GM12878 (cell line): ENCODE results near the gene FAM53B. TPM values are rescaled to one million over a fixed set of nuclear protein-coding genes. Genes with fewer than 3 reads are reported as not detected.

ENCODE experiments used
- ATAC-seq: fragments of 200-7000 bp; cut with Tn5 transposase; 3 replicates; pipeline ENCODE4 v1.9.1; 2020; ENCODE audit warnings: mild to moderate bottlenecking, moderate library complexity
- BruUV-seq: library from RNA; stranded (reverse); fragments of 400-500 nt; replicated peaks from 2 replicates; lab custom pipeline; 2021; lab: Mats Ljungman, UMichigan
- CTCF ChIA-PET: fragments of 300-600 bp; sonication (Branson Sonifier 250); formaldehyde crosslinking; extraction: SDS; loops from one replicate; lab custom pipeline; 2021; ENCODE audit warnings: inconsistent platforms; lab: Yijun Ruan, JAX
- POLR2A ChIA-PET: fragments of 350-600 bp; formaldehyde crosslinking; extraction: SDS; loops from one replicate; lab custom pipeline; 2021; ENCODE audit warnings: inconsistent platforms; lab: Charles Lee
- RAD21 ChIA-PET: fragments of 300-600 bp; sonication (Branson Sonifier 250); formaldehyde crosslinking; loops from one replicate; lab custom pipeline; 2023; ENCODE audit warnings: antibody characterized with exemption; ENCODE audit not compliant: unreplicated experiment; lab: Charles Lee
- SMC1A ChIA-PET: fragments of 300-600 bp; sonication (Branson Sonifier 250); formaldehyde crosslinking; loops from one replicate; lab custom pipeline; 2023; ENCODE audit not compliant: unreplicated experiment, uncharacterized antibody; lab: Charles Lee
- DNase-seq: peaks from one replicate; pipeline ENCODE4 v3.0.0-alpha.2; 2011; ENCODE audit warnings: low read depth, low spot score
- FAIRE-seq: peaks from 3 replicates; lab custom pipeline; 2011; peaks lifted over from hg19 to GRCh38; lab: Jason Lieb, UNC
- H2AFZ ChIP-seq: 2 replicates; pipeline ENCODE4 v1.6.0; 2011; ENCODE audit warnings: low read depth, low read length, control low read depth; ENCODE audit not compliant: control insufficient read depth
- H3K27ac ChIP-seq: 2 replicates; pipeline ENCODE4 v1.5.1; 2011; ENCODE audit warnings: control low read depth; ENCODE audit not compliant: control insufficient read depth, insufficient read depth
- H3K27me3 ChIP-seq, 2 experiments: replicated peaks in 1 of 2; 2 replicates each; pipeline versions ENCODE4 v1.6.0 to v1.6.1; 2011; ENCODE audit warnings: low read length in 1 of 2; ENCODE audit not compliant: control insufficient read depth in 2 of 2, insufficient read depth in 2 of 2
- H3K36me3 ChIP-seq, 2 experiments: 2 replicates each; pipeline ENCODE4 v1.5.1; 2011; ENCODE audit warnings: low read length in 1 of 2; ENCODE audit not compliant: control insufficient read depth in 2 of 2, insufficient read depth in 2 of 2
- H3K4me1 ChIP-seq: 2 replicates; pipeline ENCODE4 v1.6.1; 2011; ENCODE audit warnings: mild to moderate bottlenecking, low read length, moderate library complexity, mixed read lengths; ENCODE audit not compliant: control insufficient read depth, insufficient read depth
- H3K4me2 ChIP-seq: 2 replicates; pipeline ENCODE4 v1.6.0; 2011; ENCODE audit warnings: control low read depth; ENCODE audit not compliant: control insufficient read depth, insufficient read depth
- H3K4me3 ChIP-seq: fragments of 200-600 bp; sonication (generic); 2 replicates; pipeline ENCODE4 v1.5.1; 2016
- H3K79me2 ChIP-seq: 2 replicates; pipeline ENCODE4 v1.6.0; 2011; ENCODE audit warnings: low read length; ENCODE audit not compliant: control insufficient read depth, insufficient read depth
- H3K9ac ChIP-seq: 2 replicates; pipeline ENCODE4 v1.8.0; 2011; ENCODE audit warnings: low read length, control low read depth, mixed read lengths; ENCODE audit not compliant: control insufficient read depth, insufficient read depth
- H3K9me3 ChIP-seq: replicated peaks from 3 replicates; pipeline ENCODE4 v1.5.1; 2011; ENCODE audit warnings: mild to moderate bottlenecking, low read length; ENCODE audit not compliant: control insufficient read depth, insufficient read depth
- H4K20me1 ChIP-seq: 2 replicates; pipeline ENCODE4 v1.6.0; 2011; ENCODE audit not compliant: control insufficient read depth, insufficient read depth
- CHD1 ChIP-seq: IDR thresholded peaks from 2 replicates; pipeline ENCODE4 v1.6.1; 2012; ENCODE audit warnings: low read depth, low read length, improper control_type of control experiment
- FOXM1 ChIP-seq: IDR thresholded peaks from 2 replicates; pipeline ENCODE4 v1.6.1; 2012; ENCODE audit warnings: low read depth, mild to moderate bottlenecking, inconsistent platforms, low read length, moderate library complexity
- IRF5 ChIP-seq: fragments of 450-650 bp; IDR thresholded peaks from 2 replicates; pipeline ENCODE4 v1.6.1; 2017; ENCODE audit warnings: borderline replicate concordance
- POLR2AphosphoS2 ChIP-seq: IDR thresholded peaks from 2 replicates; pipeline ENCODE4 v1.6.1; 2011; ENCODE audit warnings: low read depth, mild to moderate bottlenecking, low read length, improper control_type of control experiment, moderate library complexity
- STAT1 ChIP-seq: fragments of 450-650 bp; conservative IDR thresholded peaks from 2 replicates; pipeline ENCODE4 v1.6.1; 2014; ENCODE audit warnings: antibody characterized with exemption, mild to moderate bottlenecking
- WGBS: methylation state at CpG from one replicate; pipeline ENCODE4 v1.1.6; 2016; ENCODE audit warnings: low lambda C conversion rate; ENCODE audit not compliant: insufficient replicate concordance, insufficient coverage; ENCODE audit errors: missing lambda C conversion rate; 5-methylcytosine and 5-hydroxymethylcytosine counted together
- in situ Hi-C: fragments of 300-500 bp; cut with MboI; formaldehyde crosslinking; loops from 9 replicates; pipeline ENCODE4 v1.14.3; 2018; ENCODE audit warnings: mixed read lengths
- intact Hi-C: fragments of 100-400 bp; cut with micrococcal nuclease; formaldehyde crosslinking; loops from one replicate; pipeline ENCODE4 v1.14.2; 2022; ENCODE audit not compliant: unreplicated experiment
- polyA plus RNA-seq, 11 experiments: library from polyadenylated mRNA; depleted of rRNA in 4 of 11; unstranded in 6 of 11; stranded (reverse) in 5 of 11; fragments of >200 nt; fragmentation: Nextera tagmentation in 4 of 11; fragmentation: Illumina TruSeq in 1 of 11; extraction: Ambion mirVana in 4 of 11; extraction: Trizol in 1 of 11; gene quantifications; 1 replicate in 1 of 11; 2 replicates in 10 of 11; pipeline versions ENCODE4 v1.2.1 to v1.2.3, GENCODE V29; 2011 to 2016; ENCODE audit warnings: inconsistent platforms in 2 of 11, missing spikeins in 2 of 11, low read depth in 1 of 11
- total RNA-seq, 4 experiments: library from RNA; depleted of rRNA in 3 of 4; stranded (reverse); fragments of >200 nt in 3 of 4; fragmentation: Illumina TruSeq in 1 of 4; extraction: Trizol in 1 of 4; gene quantifications; 2 replicates each; pipeline versions ENCODE4 v1.2.1 to v1.2.3, GENCODE V29; 2013 to 2021

Gene FAM53B
- total and polyA plus RNA-seq, 10 of the 15 experiments (the other 5 are each of a cell fraction or from before 2014, with no cell fraction given) = 0.05 to 26.3 (median 8.1) TPM

- no peaks in the 10 kb centered on the region; the same call in 1 of the 3 replicates for H3K9me3 ChIP-seq
- no TSS peak for BruUV-seq
- no peak overlapping the region for H3K4me3 ChIP-seq
- TF ChIP-seq CHD1 = no peak
- TF ChIP-seq FOXM1 = no peak
- TF ChIP-seq POLR2AphosphoS2 = no peak
- TF ChIP-seq STAT1 = no peak
- no peak for TF ChIP-seq IRF5
- no peaks in the 10 kb centered on the region for H4K20me1 ChIP-seq
- ChIA-PET SMC1A (no interaction called here), CTCF (no interaction called here), POLR2A (no interaction called here), RAD21 (interaction anchor here (3.7 kb wide), 1 partner anchor 152 kb away, joined by 10 read pairs; no protein-coding TSS in a partner anchor)
- H3K4me2 ChIP-seq = no peak overlapping the region
- no peak for FAIRE-seq
- no peak for DNase-seq
- H3K36me3 ChIP-seq = no peaks in the 10 kb centered on the region
- H3K27me3 ChIP-seq = no peaks in the 10 kb centered on the region; a peak in 1 of 4 replicates
- WGBS = 74% methylated on average over 24 of the region's 24 CpGs
- H3K79me2 ChIP-seq = no peaks in the 10 kb centered on the region
- H2AFZ ChIP-seq = no peak overlapping the region
- no peak overlapping the region for H3K9ac ChIP-seq
- no peak for ATAC-seq
- H3K4me1 ChIP-seq = peaks cover 10% of the 10 kb centered on the region
- in situ Hi-C loops (no loop called here), intact Hi-C loops (no loop called here)
- no peak overlapping the region for H3K27ac ChIP-seq
Measured at GRCh38 chr10:124589491-124590041, 154.6 kb downstream of the FAM53B start.
